Stimulated activated CD4-positive, alpha-beta T cell treated with anti-CD3 and anti-CD28 coated beads, TNF-alpha, amount 100 ng/mL, for 24 hours (primary cell): ENCODE results near the gene U2AF2.
"Not testable (repeated sequence)": the region's sequence is repeated elsewhere in the genome, so short reads cannot be mapped to it uniquely, and the experiment has no call there.

Experiments used
- DNase-seq, 3 experiments: peaks; one replicate each; pipeline ENCODE4 v3.0.0-alpha.2; 2020; ENCODE audit warnings: low read depth in 3 of 3

The U2AF2 gene

DNA sequence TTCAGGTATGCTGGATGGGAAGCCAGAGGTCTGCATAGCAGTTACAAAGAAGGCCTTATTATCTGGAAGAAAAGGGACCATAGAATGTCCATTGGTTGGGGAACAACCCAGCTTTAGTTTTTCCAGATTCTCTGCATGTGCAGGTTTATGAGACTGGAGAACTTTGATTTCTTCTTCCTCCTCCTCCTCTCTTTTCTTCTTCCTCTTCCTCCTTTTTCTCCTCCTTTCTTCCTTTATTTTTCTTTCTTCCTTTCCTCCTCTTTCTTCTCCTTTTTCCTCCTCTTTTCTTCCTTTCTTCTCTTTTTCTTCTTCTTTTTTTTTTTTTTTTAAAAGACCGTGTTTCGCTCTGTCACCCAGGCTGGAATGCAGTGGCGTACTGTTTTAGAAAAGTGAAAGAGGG, 51.1 kb downstream of the U2AF2 start:
- no peak for DNase-seq

DNA sequence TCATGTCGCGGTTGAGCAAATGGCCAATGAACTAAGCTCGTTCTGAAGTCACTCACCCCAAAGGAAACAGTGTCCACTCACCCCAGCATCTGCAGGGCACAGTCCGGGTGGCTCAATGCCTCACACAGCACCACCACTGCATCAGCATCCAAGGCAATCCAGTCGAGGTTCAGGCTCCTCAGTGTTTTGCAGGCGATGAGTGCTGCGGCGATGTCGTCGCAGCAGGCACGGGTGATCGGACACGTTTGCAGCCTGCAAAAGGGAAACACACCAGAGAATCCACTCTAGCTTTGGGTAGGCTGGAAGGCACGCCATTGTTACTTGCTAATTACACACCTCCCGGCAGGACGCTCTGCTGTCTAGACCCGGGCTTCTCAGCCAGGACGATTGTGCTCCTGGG, 56.9 kb downstream of the U2AF2 start:
- no peak for DNase-seq

DNA sequence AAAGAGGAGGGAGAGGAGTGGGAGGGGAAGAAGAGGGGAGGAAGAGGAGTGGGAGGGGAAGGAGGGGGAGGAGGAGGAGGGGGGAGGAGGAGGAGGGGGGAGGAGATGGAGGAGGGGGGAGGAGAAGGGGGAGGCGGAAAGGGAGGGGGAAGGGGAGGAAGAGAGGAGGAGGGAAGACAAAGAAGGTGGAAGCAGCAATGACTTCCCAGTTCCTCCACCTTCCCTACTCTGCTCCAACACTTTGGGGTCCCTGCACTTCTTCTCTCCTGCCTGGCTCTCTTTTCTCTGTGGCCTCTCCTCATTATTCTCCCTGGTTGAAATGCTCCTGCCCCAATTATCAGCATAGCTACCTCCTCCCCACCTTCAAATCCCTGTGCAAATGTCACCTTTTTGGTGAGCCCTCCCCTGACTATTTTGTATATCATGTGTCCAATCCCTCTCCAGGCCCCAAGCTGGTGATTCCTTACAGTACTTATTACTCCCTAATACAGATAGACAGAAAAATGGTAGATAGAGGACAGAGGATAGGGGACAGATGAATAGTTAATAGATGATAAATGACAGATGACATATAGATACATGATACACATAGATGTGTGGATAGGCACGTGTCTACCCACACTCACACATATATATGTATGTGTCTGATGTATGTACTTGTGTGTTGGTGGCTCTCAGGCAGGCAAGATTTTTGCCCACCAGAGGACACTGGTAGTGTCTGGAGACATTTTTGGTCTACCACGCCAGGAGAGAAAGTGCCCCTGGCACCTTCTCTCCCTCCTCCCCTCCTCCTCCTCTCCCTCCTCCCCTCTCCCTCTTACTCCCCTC, 58.2 kb downstream of the U2AF2 start:
- no peak for DNase-seq

DNA sequence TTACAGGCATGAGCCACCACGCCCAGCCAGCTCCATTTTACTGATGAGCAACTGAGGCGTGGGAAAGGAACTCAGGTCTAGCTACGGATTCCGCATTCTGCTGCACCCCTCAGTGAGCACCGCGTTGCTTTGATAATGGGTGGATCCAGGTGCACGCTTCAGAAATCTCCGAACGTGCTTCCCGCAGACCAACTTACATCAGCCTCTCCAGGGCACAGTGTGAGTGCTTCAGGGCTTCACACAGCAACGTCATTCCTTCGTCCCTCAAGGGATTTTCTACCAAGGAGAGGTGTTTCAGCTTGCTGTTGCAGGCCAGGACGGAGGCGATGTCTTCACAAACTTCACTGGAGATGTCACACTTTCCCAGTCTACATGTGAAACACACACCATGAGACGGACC, 61.7 kb downstream of the U2AF2 start:
- DNase-seq = no peak

DNA sequence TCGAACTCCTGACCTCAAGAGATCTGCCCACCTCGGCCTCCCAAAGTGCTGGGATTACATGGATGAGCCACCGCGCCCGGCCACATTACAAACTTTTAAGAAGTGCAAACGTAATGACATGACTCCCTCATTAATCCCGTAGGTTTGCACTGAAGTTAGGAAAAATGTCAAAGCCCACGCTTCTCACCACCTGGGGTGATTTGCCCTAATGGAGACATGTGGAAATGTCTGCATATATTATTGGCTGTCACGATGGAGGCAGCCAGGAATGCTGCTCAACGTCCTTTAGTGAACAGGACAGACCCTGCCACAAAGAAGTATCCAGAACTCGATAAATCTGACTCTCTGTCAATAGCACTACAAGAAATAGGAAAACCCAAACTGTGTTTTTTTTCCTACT, 62.4 kb downstream of the U2AF2 start:
- no peak for DNase-seq

DNA sequence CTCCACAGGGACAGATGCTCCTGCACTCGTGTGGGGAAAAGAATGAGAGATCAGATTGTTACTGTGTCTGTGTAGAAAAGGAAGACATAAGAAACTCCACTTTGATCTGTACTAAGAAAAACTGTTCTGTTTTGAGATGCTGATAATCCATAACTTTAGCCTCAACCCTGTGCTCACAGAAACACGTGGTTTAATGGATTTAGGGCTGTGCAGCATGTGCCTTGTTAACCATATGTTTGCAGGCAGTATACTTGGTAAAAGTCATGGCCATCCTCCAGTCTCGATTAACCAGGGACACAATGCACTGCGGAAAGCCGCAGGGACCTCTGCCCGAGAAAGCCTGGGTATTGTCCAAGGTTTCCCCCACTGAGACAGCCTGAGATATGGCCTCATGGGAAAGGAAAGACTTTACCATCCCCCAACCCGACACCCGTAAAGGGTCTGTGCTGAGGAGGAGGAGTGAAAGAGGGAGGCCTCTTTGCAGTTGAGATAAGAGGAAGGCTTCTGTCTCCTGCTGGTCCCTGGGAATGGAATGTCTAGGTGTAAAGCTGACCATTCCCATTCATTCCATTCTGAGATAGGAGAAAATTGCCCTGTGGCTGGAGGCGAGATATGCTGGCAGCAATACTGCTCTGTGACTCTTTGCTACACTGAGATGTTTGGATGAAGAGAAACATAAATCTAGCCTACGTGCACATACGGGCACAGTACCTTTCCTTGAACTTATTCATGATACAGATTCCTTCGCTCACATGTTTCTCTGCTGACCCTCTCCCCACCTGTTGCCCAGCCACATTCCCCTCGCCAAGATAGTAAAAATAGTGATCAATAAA, 63.3 kb downstream of the U2AF2 start:
- not testable (repeated sequence) for DNase-seq

DNA sequence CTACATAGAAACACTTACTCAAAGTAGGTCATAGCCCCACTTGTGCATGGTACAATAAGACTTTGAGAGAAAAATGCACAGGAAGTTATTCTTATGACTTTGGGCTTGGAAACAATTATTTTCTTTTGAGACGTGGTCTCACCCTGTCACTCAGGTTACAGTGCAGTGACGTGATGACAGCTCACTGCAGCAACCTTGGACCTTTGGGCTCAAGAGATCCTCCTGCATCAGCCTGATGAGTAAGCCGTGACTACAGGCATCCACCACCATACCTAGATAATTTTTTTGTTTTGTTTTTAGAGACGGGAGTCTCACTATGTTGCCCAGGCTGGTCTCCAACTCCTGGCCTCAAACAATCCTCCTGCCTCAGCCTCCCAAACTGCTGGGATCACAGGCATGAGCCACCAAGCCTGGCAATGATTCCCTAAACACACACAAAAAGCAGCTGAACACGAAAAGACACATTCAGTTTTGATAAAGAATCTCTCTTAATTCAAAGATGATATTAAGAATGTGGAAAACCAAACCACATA, 65.4 kb downstream of the U2AF2 start:
- DNase-seq = no peak

DNA sequence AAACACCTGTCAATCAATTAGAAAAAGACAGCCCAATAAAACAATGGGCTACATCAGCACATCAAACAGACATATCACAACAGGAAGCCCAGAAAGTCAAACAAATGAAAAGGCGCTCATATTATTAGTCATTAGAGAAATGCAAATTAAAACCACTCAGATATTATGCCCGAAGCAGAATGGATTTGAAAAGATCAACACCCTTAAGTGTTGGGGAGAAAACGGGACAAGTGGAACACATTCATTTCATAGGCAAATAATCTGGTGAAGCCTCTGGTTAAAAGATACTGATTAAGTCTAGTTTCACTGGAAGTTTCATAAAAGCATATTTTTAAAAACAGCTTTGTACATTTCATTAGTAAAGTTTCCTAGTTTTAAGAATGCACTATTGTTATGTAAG, 66.0 kb downstream of the U2AF2 start:
- no peak for DNase-seq

DNA sequence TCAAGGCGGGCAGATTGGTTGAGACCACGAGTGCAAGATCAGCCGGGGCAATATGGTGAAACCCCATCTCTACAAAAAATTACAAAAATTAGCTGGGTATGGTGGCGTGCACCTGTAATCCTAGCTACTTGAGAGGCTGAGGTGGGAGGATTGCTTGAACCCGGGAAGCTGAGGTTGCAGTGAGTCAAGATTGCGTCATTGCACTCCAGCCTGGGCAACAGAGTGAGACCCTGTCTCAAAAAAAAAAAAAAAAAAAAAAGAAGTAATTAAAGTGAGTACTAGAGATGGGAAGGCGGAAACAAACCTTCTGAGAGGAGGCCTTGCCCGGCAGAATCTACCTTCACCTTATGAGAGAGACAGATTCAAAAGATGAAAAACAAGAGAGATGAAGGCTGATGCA, 68.7 kb downstream of the U2AF2 start:
- no peak for DNase-seq
